Measurements from ENCODE around the gene OTUB2.

OTUB2 gene

DNA sequence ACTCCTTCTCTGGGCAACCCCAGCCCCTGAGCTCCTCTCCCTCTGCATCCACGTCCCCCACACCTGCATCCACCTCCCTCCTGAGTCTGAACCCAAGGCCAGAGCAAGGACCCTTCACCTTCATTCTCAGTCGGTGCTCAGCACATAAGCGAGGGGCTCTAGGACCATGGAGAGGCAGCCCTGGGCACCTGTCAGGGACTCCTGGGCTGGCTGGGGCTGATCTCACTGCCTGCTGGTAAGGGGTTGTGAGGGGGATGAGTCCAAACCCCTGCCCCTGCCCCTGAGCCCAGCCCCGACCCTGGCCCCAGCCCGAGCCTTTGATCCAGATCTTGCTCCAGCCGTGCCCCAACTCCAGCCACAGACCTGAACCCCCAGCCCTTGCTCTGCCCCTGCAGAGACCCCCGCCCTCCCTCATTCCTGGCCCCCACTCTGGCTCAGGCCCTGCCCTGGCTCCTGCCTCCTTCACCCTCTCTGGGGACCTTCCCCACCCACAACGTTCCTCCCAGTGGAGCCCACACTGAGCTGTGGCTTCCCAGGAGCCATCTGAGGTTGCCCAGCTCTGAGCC is 29.9 kb upstream of the OTUB2 start:
- DNase-seq (ENCODE audit: low read depth in 3 of 3), result no peak

DNA sequence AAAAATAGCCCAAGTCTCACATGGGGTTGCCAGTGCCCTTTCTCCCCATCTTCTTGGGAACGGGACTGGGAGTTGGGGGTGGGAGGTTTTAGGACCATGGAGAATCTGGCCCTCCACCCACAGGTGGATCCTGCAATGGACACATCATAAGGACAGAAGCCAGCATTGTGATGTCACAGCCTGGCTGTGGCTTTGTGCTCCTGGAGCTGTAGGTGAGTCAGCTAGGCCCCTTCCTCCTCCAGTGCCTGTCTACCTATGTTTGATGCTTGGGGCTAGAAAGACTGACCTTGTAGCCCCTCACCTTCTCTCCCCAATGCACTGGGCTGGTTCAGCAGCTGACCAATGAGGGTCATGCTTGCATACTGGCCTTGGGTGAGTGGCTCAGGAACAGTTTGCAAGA is 29.1 kb upstream of the OTUB2 start, which contains the start of gene CCDC197:
Gene CCDC197 (plus strand): TSS at position 220 of the 400 bp plus-strand sequence. CDS start 831 bp downstream, outside the sequence.
- DNase-seq (ENCODE audit: low read depth in 3 of 3), result no peak

DNA sequence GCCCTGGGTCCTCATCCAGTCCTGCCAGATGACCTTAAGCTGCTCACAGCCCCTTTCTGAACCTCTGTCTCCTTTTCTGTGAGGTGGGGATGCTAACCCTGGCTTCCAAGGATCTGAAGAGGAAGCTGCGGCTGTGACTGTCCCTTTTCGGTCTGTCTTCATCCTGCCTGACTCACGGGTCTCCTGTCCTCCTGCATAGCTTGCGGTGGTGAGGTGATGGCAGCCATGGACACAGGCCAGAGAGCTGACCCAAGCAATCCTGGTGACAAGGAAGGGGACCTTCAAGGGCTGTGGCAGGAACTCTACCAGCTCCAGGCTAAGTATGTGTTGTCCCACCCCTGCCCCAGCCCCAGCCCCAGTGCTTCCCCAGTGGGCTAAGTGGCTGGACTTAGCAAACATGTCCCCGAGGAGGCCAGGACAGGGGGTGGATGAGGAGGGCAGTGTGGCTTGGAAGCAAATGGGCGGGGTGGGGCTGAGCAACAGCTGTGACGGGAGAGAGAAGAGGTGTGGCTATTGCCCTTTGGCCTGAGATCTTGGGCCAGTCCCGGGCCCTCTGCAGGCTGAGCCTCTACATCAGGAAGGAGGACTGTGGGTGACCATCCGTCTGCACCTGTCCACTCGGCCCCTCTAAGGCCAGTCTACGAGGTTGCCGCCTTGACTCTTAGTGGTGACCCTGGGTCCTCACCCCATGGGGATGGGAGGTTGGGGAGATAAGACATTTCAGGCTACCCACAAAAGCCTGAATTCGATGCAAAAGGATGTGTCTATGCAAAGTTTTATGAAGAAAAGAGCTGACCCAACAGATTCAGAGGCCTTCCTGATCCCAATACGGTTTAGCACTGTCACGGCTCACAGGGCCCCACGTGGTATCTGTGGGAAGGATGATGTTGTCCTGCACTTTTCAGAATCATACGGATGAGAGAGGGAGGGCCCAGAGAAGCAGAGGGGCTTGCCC is 27.9 kb upstream of the OTUB2 start:
- DNase-seq (ENCODE audit: low read depth in 3 of 3), result no peak

DNA sequence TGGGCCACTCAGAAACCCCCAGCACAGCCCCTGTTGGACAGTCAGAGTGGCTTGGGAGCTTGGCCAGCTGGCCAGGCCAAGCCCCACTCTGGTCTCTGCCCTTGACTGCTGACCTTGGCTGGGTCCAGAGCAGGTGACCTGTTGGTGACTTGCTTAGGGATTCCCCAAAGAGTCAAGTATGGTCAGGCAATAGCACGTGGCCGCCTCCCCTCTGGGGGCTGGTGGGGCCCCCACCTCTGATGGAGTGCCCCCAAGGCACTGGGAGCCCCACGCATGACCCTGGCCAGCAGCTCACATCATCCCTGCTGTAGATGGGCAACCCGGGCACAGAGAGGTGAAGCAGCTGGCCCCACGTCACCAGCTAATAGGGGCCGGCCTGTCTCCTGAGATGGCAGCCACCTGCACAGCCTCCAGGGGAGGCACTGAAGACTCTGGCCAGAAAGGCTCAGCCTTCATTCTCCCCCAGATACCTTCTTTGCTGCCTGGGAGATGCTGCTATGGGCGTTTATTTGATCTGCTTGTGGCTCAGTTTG is 27.2 kb upstream of the OTUB2 start:
- no peak for DNase-seq (ENCODE audit: low read depth in 3 of 3)

DNA sequence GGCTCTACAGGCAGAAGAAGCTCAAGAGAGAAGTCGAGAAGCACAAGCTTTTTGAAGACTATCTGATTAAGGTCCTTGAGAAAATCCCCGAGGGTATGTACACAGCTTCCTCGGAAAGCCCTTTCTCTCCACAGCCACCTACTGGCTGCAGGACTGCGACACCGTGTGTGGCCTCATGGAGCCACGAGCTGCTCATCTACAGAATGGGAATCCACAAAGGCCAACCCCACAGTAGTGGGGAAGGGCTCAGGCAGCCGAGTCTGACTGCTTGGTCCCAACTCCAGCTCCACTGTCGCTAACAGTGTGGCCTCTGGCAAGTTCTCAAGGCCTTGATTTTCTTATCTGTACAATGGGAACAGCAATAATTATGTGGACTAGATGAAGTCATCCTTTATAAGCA is 26.6 kb upstream of the OTUB2 start:
- DNase-seq (ENCODE audit: low read depth in 3 of 3), result no peak

DNA sequence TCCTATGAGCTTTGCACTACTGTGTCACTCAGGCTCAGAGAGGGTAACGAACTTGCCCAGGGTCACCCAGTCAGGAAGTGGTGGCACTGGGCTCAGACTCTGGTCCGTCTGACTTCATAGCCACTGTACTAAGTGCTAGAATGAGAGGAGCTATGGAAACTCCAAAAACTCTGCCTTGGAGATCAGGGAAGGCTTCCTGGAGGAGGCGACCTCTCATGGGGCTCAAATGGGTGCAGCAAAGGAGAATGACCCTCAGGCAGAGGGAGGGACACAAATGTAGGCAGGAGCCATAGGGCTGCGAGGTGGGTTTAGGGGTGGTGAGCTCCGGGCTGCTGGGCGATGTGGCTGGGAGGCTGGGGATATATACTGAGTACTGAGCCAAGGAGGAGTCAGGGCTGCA is 25.9 kb upstream of the OTUB2 start:
- DNase-seq (ENCODE audit: low read depth in 3 of 3), result no peak

DNA sequence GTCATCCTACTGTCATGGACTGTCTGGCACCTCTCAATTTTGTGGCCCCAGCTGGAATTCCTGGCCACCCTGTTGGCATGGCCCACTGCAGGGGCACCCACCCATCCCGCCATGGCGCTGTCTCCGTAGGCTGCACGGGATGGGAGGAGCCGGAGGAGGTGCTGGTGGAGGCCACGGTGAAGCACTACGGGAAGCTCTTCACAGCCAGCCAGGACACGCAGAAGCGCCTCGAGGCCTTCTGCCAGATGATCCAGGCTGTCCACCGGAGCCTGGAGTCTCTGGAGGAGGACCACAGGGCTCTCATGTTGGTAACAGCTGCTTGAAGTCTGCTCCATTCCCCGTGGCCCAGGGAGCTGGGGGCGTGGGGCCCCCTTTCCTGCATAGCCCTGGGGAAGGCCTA is 25.1 kb upstream of the OTUB2 start:
- no peak for DNase-seq (ENCODE audit: low read depth in 3 of 3)

DNA sequence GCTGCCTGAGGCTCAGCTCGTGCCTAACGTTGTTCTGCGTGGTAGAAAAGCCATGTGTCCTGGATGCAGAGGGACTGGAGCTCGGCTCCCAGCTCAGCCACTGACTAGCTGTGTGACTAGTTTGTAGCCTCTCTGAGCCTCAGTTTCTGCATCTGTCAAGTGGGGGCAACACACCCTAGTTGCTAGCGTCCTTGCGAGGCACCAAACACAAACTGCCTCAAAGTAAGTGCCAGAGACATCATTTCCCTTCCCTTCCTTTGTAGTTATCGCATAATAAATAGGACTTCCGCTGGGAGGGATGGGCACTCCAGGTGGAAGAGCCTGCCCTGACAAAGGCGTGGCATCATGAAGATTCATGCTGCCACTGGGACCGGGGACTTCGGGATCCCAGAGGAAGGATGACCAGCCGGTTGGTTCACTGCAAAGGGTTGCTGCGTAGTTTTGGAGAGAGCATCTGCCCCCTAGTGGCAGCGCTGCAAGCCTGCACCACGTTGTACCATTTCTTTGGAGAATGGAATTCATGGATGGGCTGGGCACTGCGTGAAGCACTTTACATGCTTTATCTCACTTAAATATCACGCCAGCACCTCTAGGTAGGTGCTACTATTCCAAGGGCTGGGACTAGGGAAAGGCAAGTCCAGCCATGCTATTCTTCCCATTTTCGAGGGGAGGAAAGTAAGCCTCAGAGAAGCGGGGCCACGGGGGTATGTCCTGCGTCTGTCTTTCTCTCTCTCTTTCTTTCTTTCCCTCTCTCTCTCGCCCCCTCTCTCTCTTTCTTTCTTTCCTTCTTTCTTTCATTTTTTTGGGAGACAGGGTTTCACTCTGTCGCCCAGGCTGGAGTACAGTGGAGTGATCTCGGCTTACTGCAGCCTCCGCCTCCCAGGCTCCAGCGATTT is 24.4 kb upstream of the OTUB2 start:
- peak in 2 of 3 experiments; percentile 17 to 45 for DNase-seq (ENCODE audit: low read depth in 3 of 3)

DNA sequence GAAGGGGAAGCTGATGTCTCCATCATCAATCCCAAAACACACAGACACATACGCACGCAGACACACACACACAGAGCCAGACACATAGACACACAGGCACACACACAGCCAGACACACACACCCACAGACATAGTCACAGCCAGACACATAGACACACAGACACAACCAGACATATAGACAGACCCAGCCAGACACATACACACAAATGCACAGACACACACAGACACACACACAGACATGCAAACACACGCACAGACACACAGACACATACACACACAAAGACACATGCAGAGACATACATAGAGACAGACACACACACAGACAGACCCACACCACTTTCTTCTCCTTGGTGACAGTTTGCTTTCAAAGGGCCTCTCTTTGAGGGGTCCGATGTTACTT is 22.7 kb upstream of the OTUB2 start:
- no peak for DNase-seq (ENCODE audit: low read depth in 3 of 3)

DNA sequence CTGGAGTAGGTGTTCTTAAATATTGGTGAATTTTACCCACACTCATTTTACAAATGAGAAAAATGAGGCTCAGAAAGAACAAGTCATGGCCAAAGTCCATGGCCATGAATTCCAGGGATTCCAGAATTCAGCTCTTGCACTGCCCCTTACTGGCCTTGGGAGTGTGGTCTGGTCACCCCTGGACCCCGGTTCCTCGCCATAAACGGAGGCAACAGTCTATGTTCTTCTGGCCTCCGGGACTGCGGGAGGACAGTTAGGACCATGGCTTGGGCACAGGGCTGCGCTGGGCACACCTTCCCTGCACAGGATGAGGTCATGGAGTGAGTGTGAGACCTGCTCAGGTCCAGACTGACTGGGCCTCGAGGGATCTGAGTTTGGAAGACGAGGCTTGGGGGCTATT is 22.1 kb upstream of the OTUB2 start:
- no peak for DNase-seq (ENCODE audit: low read depth in 3 of 3)

DNA sequence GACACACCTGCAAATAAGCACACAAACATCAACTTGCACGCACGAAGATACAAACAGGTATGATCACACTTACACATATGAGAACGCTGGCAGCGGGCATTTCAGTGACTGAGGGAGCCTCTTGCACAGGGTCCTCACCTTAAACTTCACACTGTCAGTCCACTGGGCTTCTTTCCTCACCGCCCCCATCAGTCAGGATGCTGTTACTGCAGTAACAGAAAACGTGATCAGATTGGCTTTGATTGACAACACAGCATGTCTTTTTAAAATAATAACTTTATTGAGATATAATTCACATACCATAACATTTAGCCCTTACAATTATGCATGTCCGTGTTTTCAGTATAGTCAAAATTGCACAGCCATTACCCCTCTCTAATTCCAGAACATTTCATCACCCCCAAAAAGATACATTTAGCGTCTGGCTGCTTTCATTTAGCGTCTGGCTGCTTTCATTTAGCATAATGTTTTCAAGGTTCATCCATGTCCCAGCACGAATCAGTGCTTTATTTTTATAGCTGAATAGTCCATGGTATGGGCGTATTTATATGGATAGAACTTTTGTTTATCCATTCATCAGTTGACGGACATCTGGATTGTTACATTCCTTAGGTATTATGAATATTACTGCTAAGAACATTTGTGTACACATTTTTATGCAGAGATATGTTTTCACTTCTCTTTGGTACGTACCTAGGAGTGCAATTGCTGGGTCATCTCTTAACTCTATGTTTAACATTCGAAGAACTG is 20.6 kb upstream of the OTUB2 start:
- DNase-seq (ENCODE audit: low read depth in 3 of 3), result no peak

DNA sequence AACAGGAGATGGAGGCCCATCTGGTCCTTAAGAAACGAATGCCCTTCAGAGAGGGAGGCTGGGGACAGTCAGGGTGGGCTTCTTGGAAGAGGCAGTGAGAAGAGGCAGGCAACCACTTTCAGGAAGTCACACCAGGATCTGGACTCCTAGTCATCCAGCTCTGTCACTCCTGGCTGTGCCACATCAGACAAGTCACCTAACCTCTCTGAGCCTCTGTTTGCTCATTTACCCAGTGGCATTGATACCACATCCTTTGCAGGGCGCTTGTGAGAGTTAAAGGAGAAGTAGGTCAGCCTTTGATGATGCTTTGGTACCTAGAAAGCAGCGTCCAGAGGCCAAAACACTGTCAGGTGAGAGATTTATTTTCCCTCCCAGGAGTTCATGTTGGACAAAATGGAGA is 17.9 kb upstream of the OTUB2 start:
- no peak for DNase-seq (ENCODE audit: low read depth in 3 of 3)

DNA sequence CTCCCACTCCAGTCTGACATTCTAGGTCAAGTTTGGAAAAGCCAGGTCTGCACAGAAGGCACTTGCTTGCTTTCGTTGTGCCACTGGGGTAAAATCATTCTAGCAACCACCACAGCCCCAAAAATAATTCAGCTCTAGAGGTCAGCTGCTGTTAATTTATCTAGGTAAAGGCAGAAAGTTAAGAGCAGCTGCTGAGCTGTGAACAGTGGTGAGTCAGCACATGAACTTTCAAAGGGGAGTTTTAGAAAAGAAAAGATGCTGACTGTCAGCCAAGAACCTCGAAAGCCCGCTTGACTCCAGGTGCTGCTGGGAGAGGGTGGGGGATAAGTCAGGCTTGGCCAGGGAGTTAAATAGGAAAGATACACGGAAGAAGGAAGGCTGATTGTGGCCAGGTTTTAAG is 16.4 kb upstream of the OTUB2 start:
- DNase-seq (ENCODE audit: low read depth in 3 of 3), result no peak

DNA sequence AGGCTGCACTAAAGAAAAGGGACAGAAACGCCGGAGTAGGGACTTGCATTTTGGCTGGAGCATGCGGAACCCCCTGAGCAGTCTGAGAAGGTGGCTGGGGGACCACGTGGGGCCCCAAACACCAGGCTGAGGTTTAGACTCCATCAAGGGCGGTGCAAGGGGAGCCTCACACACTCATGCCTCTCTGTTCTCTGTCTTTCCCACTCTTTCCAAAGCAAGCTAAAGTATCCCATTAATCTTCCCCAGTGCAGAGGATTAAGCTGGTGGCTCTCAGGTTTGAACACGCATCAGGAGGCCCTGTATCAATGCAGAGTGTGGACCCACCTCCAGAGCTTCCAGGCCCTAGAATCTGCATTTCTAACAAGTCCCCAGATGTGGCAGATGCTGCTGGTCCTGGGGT is 15.5 kb upstream of the OTUB2 start:
- no peak for DNase-seq (ENCODE audit: low read depth in 3 of 3)

DNA sequence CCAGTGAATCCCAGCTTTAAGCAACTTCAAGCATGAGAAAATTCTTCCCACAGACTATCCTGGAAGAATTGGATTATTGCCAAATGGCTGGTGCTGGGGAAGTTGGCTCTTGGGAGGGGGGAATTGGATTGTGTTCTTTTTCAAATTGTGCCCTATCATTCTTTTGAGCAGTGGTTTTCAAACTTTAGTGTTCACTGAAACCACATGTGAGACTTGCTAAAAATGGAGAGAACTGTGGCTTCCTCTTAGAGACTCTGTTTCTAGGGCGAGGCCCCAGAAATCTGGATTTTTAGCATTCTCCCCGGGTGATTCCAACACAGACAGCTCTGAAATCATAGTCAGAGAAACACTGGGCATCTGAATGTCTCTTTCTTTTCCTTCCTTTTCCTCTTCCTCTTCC is 14.3 kb upstream of the OTUB2 start:
- no peak for DNase-seq (ENCODE audit: low read depth in 3 of 3)

DNA sequence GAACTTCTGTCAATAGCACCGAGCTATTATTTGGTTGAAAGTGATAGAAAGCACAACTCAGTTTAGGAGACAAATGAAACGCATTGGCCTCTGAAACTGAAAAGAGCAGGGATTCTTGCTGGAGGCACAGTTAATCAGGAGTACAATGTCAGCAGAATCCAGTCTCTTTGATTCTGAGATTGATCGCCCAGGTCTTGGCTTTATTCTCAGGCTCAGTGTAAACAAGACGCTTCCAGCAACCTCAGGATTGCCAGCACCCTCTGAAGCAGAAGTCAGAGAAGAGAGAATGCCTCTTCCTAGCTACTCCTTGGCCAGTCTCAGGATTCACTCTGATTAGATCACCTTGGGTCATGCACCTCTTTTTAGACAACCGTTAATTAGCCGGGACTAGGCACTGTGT is 11.8 kb upstream of the OTUB2 start:
- DNase-seq (ENCODE audit: low read depth in 3 of 3), result no peak

DNA sequence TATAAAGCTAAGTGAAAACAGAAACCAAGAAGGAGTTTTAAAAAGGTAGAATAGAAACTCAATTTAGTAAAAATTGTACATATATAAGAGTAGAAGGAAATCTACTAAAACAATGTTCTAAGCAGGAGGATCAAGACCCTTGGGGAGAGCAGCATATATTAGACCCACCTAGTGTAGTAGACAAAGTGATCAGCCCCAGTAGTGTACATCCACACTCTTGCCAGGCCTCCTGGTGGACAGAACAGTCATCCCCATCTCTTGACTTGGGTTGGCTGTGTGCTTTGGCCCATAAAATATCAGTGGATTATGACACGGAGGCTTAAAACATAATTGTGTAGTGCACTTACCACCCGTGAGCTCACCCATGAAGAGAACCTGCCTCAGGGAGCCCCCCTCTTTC is 10.9 kb upstream of the OTUB2 start:
- no peak for DNase-seq (ENCODE audit: low read depth in 3 of 3)

DNA sequence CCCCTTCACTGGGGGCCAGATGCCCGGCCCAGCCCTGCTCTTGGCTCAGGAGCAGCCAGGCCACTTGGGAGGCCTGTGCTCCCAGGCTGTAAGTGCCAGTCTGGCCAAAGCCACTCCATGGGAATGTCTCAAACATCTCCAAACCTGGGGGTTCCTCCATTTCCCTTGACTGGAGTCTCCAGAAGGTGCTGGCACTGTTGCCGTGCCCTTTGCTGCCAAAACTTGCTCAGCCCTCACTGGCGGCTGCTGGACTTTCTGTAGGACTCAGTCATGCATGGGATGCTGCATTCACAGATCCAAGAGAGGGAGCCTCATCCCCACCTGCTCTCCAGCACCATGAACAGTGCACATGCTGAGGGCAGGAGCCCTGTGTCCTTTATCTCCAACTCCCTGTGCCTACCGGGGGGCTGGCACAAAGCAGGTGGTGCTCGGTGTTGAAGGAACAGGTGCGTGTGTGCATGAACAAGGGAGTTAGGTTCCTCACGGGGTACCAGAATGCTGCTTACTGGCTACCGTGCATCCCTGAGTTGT is 9.6 kb upstream of the OTUB2 start:
- DNase-seq (ENCODE audit: low read depth in 3 of 3), result no peak

DNA sequence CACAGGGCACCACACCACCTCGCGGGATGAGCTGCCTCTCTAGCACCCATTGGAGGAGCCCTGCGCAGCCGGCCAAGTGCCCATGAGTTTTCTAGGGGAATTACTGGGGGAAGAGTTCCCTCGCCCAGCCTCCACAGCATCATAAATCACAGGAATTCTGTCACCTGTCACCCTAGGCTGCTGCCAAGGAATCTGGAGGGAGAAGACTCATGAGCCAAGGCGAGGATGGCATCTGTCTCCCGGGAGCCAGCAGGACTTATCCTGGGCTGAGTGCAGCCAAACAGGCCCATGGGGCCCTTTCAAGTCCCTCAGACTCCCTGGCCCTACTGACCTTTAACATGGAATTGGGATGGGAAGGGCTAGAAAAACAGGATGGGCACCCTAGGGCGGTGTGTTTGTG is 7.8 kb upstream of the OTUB2 start:
- no peak for DNase-seq (ENCODE audit: low read depth in 3 of 3)

DNA sequence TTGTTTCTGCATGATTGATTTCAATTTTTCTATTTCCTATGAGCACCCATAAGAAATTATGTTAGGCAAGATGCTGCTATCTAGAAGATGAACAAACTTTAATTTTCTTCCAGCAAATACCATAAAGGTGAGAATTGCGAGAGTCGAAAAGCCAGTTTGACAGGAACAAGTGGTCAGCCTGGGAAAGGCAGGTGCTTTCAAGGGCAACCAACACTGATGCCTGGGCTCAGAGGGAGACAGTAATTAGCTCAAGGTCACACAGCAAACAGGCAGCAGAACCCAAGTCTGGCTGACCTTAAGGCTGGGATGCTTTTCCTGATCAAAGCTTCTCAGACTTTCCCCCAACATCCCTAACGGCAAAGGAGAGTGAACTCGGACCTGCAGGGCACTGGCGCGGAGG is 6.8 kb upstream of the OTUB2 start:
- no peak for DNase-seq (ENCODE audit: low read depth in 3 of 3)

DNA sequence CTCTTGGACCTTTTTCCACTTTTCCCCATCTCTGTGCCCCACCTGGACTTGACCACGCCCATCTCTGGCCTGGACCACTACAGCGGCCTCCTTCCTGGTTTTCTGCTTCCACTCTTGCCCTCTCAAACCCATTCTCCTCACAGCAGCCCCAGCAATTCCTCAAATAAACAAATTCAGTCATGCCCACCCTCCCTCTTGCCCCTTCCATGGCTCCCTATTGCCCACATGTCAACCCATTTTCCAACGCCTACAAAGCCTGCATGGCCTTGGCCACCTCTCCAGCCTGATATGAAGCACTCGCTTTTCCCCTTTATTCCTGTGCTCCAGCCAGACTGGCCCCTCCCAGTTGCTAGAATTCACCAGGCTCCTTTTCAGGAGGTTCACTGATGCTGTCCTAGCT is 5.9 kb upstream of the OTUB2 start:
- no peak for DNase-seq (ENCODE audit: low read depth in 3 of 3)
